Inflammatory macrophage treated with lipopolysaccharide for 4 hours (primary cell): ENCODE measurements around the gene ABCD4.

Experiments used
- DNase-seq: peaks from one replicate; pipeline ENCODE4 v3.0.0-alpha.2; 2020

ABCD4 gene

DNA sequence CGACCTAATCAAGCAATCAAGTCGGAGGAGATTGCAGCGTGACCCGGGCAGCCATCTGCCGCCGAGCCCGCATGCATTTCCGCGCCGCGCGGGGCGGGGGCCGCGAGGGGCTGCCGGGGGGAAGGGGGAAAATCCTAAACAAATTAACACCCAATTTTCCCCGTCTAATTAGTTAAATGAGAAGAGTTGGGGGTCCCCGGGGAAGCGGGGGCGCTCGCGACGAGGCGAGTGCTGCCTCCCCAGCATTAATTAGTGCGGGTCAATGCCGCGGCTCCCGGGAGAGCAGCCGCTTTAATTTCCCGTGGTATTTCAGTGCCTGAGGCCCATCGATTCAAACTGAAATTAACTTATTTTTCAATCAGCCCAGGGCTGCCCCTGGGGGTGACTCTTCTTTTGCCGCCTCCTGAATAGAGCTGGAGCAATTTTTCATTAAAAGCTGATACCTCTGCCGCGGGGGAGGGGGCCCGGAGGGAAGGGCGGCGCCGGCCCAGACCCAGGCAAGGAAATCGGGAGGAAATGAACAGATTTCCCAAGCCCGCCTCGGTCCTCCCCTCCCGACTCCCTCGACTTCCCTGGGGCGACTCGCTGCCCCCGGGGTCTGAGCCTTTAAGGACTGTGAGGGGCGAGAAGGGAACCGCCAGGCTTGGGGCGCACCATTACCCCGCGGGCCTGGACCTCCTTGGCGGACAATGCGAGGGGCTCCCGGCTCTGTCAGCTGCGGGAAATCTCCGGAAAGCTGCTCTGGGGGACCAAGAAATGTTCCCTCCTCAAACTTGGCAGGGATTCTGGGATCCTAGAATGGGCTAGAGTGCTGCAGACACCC, 44.6 kb downstream of the ABCD4 start:
- DNase-seq = no peak

GRCh38 chr14:74257078-74257940, 45.4 kb downstream of the ABCD4 start:
- peak; percentile 30 for DNase-seq

DNA sequence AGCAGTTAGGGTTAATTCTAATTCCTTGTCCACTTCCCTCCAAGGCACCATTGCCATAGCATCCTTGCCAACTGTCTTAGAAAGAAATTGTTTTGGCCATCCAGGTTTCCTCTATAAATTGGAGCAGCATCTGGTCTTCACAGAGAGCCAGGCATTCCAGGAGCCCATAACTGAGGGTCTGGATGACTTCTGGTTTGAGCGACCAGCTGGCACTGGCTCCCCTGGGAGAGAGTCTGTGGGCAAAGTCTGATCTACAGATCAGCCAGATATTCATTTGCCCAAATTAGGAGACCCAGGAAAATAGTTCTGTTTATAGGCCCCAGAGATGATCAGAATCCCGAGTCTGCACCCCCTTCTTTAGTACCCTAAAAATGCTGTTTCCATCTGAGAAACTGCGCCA, 47.5 kb downstream of the ABCD4 start:
- no peak for DNase-seq

GRCh38 chr14:74249433-74250375, 53.0 kb downstream of the ABCD4 start:
- no peak for DNase-seq

- DNase-seq = no peak
Measured at GRCh38 chr14:74248017-74248416, 54.7 kb downstream of the ABCD4 start.

DNA sequence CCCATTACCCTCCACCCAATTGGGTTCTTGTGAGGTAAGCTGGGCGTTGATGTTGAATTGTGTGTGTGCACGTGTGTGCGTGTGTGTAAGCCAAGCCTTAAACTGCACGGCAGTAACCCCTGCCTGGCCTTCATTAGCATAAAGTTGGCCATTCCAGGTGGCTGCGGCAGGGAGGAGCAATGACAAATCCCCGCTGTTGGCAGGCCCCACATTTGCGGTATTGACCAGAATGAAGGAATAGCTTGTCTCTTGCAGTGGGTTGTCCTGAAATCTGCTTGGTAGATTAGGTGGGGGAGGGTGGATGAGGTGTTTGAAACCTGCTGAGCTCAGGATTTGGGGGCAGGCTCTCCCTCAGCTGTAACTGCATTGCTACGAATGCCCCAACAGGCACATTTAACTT, 56.2 kb downstream of the ABCD4 start:
- no peak for DNase-seq

DNA sequence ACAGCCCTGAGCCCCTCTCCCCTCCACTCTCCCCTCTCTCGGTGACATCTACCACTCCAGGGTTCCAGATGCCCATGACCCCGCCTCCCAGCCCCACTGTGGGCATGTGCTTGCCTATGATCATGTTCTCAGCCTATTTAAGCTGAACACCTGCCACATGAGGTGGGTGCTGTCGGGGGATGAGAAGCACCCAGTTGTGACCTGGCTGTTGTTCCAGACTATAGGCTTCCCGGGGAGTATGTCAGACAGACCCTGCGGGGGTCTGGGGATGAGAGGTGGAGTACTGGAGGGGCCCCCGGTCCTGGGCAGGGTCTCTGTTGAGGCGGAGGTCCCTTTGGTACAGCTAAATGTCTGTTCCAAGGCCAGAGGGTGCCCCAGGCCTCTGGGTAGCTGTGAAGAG, 57.4 kb downstream of the ABCD4 start:
- DNase-seq = no peak

DNA sequence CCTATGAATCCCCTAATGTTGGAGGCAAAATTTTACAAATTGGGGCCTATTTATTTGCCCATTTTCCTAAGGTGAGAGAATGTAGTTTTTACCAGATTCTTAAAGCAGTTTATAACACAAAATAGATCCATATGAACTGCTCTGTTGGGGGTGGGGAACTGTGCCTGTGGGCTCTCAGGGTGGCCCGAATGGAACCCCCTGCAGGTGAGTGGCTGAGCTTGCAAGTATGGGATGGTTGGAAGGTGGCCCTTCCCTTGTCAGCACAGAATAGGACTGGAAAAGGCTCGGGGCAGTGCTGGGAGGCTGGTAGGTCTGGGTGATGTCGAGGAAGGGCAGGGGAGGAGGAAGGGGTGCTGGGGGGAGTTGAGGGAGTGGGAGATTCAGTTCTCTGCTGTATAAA, 58.6 kb downstream of the ABCD4 start:
- no peak for DNase-seq

- no peak for DNase-seq
Measured at GRCh38 chr14:74243051-74243450, 59.7 kb downstream of the ABCD4 start.

DNA sequence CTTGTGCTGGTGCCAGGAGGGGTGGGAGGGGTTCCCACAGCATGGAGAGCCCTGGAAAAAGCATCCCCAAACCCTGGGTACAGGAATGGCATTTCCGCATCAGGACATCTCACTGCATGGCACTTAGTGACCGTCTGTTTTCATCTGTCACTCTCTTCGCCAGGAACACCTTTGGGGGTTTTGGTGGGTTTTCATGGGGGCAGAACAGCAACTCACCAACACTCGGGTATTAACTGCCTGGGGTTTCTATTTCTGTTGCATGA, 60.0 kb downstream of the ABCD4 start:
- DNase-seq = no peak

DNA sequence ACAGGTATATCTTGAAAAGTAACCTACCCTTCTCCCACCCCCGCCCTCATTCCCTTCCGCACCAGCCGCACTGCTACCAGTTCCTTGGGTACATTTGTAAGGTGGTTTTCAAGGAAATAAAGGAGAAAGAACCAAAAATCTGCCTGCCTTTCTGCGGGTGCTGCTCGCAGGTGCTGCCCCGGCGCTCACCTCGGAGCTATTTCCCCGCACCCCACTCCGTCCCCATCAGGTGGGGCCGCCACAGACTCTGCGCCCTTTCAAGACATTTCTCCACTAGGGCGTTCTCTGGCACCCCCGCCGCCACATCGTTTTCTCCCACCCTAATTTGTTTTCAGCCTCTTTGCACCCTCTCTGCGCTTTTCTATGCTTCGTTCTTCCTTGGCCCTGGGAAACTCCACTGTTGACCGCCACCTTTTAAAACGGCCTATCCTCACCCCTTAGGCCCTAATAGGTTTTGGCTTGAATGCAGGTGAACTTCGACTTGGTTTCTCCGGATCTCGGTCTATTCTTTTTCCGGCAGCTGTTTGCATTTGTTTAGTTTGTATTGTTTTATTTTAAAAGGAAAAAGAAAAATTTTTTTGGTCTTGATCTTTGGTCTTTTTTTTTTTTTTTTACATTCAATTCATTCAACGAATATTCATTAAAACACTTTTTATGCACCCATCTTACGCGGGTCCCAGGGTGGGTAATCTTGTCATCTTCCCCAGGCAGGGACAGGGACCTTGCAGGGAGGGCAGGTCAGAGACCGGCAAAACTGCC, 60.5 kb downstream of the ABCD4 start:
- DNase-seq = no peak

GRCh38 chr14:74241652-74242017, 61.1 kb downstream of the ABCD4 start:
- no peak for DNase-seq

DNA sequence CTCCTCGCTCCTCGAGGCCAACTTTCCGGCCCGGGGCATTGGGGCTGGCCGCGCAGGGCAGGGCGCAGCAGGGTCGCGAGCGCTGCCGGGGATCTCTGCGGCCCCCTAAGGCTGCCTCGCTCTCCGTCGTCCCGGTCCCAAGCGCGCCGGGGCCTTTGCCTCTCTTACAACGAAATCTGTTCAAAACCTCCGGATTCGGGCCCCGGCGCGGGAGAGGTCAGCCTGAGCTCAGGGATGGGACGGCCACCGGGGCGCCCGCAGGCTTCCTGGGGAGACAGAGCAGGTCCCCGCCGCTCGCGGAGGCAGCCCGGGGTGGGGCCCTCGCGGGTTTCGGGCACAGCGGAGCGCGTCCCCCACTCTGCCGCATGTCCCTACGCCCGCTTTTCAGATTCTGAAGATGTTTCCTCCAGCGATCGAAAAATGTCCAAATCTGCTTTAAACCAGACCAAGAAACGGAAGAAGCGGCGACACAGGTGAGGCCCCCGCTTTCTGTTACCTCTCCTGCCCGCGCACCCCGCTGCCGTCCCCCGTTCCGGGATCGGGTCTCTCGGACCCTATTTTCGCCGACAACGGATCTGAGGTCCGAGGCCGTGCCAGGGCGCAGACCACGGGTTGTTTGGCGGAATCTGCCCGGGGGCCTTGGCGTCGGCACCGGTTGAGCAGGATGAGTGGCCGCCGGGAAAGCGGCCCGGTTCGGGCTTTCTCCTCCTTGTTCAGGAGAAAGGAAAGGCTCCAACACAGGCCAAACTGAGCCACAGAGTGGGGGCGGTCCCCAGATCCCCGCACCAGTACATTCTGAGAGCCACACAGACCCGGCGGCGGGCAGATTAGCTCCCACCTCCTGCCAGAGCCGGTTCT, 61.7 kb downstream of the ABCD4 start:
- no peak for DNase-seq

GRCh38 chr14:74239848-74240793, 62.6 kb downstream of the ABCD4 start:
- no peak for DNase-seq

DNA sequence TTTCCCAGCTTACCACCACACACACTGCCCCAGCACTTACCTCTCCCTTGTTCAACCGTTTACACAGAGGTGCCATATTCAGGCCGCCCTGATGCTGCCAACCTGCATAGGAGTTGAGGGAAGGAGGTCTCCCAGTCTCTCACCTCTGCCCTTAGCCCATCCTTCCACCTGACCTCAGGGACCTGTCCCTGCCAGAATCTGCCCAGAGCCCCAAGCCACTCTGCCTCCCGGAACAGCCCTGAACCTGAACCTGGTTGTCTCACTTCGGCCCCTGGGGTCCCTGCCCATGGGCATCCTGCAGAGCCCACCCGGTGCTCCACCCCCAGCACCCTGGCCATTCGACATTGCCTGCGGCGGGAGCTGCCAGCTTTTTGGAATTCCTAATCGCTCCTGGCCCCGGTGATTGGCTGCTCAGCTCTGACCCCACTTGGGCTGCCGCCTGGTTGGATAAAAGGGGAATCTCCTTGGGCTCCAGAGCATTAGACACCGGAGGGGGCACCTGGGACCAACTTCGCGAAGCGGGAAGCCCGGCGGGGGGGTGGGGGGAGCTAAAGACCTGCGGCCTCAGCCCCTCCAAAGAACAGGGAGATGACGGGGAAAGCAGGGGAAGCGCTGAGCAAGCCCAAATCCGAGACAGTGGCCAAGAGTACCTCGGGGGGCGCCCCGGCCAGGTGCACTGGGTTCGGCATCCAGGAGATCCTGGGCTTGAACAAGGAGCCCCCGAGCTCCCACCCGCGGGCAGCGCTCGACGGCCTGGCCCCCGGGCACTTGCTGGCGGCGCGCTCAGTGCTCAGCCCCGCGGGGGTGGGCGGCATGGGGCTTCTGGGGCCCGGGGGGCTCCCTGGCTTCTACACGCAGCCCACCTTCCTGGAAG, 63.5 kb downstream of the ABCD4 start, which contains the start of gene VSX2:
Gene VSX2, plus strand, starts transcription at position 476 of the 874 bp plus-strand sequence. Its CDS starts 113 bp downstream, at position 589.
- no peak for DNase-seq

- no peak for DNase-seq
Measured at GRCh38 chr14:74237441-74237840, 65.3 kb downstream of the ABCD4 start.
